DOHH2 (cell line): Measurements from ENCODE around the gene DENND5B.

Experiments used
- H3F3A ChIP-seq: fragments of 200-600 bp; sonication (generic), shearing (Covaris generic); 2 replicates; pipeline ENCODE4 v1.6.0; 2016; ENCODE audit warnings: antibody characterized with exemption, mild to moderate bottlenecking; ENCODE audit not compliant: control insufficient read depth, insufficient read depth
- H3K27ac ChIP-seq: fragments of 200-600 bp; sonication (generic); 2 replicates; pipeline ENCODE4 v1.5.1; 2014; ENCODE audit warnings: low read depth, mild to moderate bottlenecking, low read length, moderate library complexity
- H3K27me3 ChIP-seq: fragments of 200-600 bp; sonication (generic); 2 replicates; pipeline ENCODE4 v1.6.1; 2014; ENCODE audit warnings: mild to moderate bottlenecking, low read length, mixed read lengths; ENCODE audit not compliant: control insufficient read depth
- H3K36me3 ChIP-seq: fragments of 200-600 bp; sonication (generic); 2 replicates; pipeline ENCODE4 v1.6.1; 2014; ENCODE audit warnings: mild to moderate bottlenecking, low read length, moderate library complexity, mixed read lengths; ENCODE audit not compliant: control insufficient read depth
- H3K4me1 ChIP-seq: fragments of 200-600 bp; sonication (generic); 2 replicates; pipeline ENCODE4 v1.6.1; 2014; ENCODE audit warnings: mild to moderate bottlenecking, low read length, mixed read lengths; ENCODE audit not compliant: control insufficient read depth
- H3K4me2 ChIP-seq: fragments of 200-600 bp; sonication (generic); 2 replicates; pipeline ENCODE4 v1.6.0; 2014; ENCODE audit warnings: mild to moderate bottlenecking, low read length, moderate library complexity
- H3K4me3 ChIP-seq: fragments of 200-600 bp; sonication (generic); 2 replicates; pipeline ENCODE4 v1.5.1; 2014; ENCODE audit warnings: mild to moderate bottlenecking, low read length, mixed read lengths
- H3K79me2 ChIP-seq: fragments of 200-600 bp; sonication (generic); 2 replicates; pipeline ENCODE4 v1.6.1; 2014; ENCODE audit warnings: mild to moderate bottlenecking, low read length, mixed read lengths; ENCODE audit not compliant: control insufficient read depth
- H3K9me2 ChIP-seq: fragments of 200-600 bp; sonication (generic); replicated peaks from 2 replicates; pipeline ENCODE4 v1.6.1; 2014; ENCODE audit warnings: mild to moderate bottlenecking, low read length, mixed read lengths; ENCODE audit not compliant: control insufficient read depth
- H3K9me3 ChIP-seq: fragments of 200-600 bp; sonication (generic); 2 replicates; pipeline ENCODE4 v1.6.1; 2014; ENCODE audit warnings: antibody characterized with exemption, low read length, mixed read lengths; ENCODE audit not compliant: control insufficient read depth, insufficient read depth
- H4K20me1 ChIP-seq: fragments of 200-600 bp; sonication (generic); 2 replicates; pipeline ENCODE4 v1.6.0; 2014; ENCODE audit warnings: low read depth, mild to moderate bottlenecking, antibody characterized with exemption, low read length, moderate library complexity; ENCODE audit not compliant: control insufficient read depth, insufficient read depth
- CTCF ChIP-seq: fragments of 200-600 bp; sonication (generic); IDR thresholded peaks from one replicate; pipeline ENCODE4 v1.5.1; 2014; ENCODE audit warnings: antibody characterized with exemption, mild to moderate bottlenecking, low read depth, low read length; ENCODE audit not compliant: poor library complexity, severe bottlenecking
- EZH2phosphoT487 ChIP-seq: fragments of 200-600 bp; sonication (generic); IDR thresholded peaks from 2 replicates; pipeline ENCODE4 v1.6.1; 2017; ENCODE audit warnings: borderline replicate concordance, mild to moderate bottlenecking, antibody characterized with exemption, low read length, moderate library complexity, mixed read lengths

DENND5B gene

GRCh38 chr12:31516702-31517101 lies 74.2 kb downstream of the DENND5B start:
- Histone ChIP-seq H3K9me2 (no peaks in the 10 kb centered on the region), H3K27ac (no peak overlapping the region), H3F3A (no peaks in the 10 kb centered on the region), H3K9me3 (no peaks in the 10 kb centered on the region), H3K27me3 (no peaks in the 10 kb centered on the region), H3K4me3 (no peak overlapping the region), H3K4me1 (peaks cover 39% of the 10 kb centered on the region), H3K36me3 (no peaks in the 10 kb centered on the region), H3K4me2 (no peak overlapping the region), H4K20me1 (no peaks in the 10 kb centered on the region), H3K79me2 (peaks cover 53% of the 10 kb centered on the region)
- TF ChIP-seq EZH2phosphoT487: no peak
- TF ChIP-seq CTCF: no peak

GRCh38 chr12:31514912-31515311 lies 76.0 kb downstream of the DENND5B start:
- H3K4me2 ChIP-seq: no peak overlapping the region
- H3F3A ChIP-seq: no peaks in the 10 kb centered on the region
- H3K36me3 ChIP-seq: no peaks in the 10 kb centered on the region
- H3K4me1 ChIP-seq: peaks cover 26% of the 10 kb centered on the region
- H3K27me3 ChIP-seq: no peaks in the 10 kb centered on the region
- no peak overlapping the region for H3K4me3 ChIP-seq
- H3K9me3 ChIP-seq: no peaks in the 10 kb centered on the region
- H3K9me2 ChIP-seq: no peaks in the 10 kb centered on the region
- H4K20me1 ChIP-seq: peaks cover 4% of the 10 kb centered on the region; the same call in 1 of the 2 replicates
- H3K27ac ChIP-seq: no peak overlapping the region
- H3K79me2 ChIP-seq: peaks cover 39% of the 10 kb centered on the region
- no peak for TF ChIP-seq CTCF
- no peak for TF ChIP-seq EZH2phosphoT487

- H3K36me3 ChIP-seq: peaks cover under 1% of the 10 kb centered on the region; the same call in 1 of the 2 replicates
- no peaks in the 10 kb centered on the region; the same call in 1 of the 2 replicates for H3F3A ChIP-seq
- no peak overlapping the region for H3K4me3 ChIP-seq
- TF ChIP-seq EZH2phosphoT487: no peak
- no peak for TF ChIP-seq CTCF
- H3K9me3 ChIP-seq: peaks cover 12% of the 10 kb centered on the region
- H3K79me2 ChIP-seq: peaks cover 31% of the 10 kb centered on the region
- H3K27ac ChIP-seq: no peak overlapping the region
- no peaks in the 10 kb centered on the region for H3K9me2 ChIP-seq
- H3K4me1 ChIP-seq: no peaks in the 10 kb centered on the region
- peaks cover 4% of the 10 kb centered on the region; the same call in 1 of the 2 replicates for H4K20me1 ChIP-seq
- H3K4me2 ChIP-seq: no peak overlapping the region
- no peaks in the 10 kb centered on the region for H3K27me3 ChIP-seq
Measured at GRCh38 chr12:31510034-31510433, 80.9 kb downstream of the DENND5B start.
